ENCODE measurements around the gene NIT2.

Gene NIT2

DNA sequence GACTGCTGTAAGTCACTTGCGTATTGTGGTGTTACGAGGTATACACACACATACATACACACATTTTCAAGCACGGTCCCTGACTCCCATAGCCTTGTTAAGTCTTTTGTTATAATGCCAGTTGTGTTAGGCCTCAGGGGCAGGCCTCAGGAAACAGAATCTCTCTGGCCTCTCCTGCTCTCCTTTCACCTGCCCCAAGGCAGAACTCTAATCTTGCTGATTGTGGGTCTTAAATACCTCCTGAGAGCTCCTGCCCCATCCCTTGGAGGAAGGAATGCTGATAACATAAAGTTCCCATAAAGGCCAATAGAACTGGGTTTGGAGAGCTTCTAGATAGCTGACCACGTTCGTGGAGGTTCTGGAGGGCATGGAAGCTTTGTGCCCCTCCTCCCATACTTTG, 3.9 kb upstream of the NIT2 start:
- Histone ChIP-seq H3K14ac (ENCODE audit: low read length) (no peak overlapping the region), H3K79me2 (ENCODE audit: control insufficient read depth, insufficient read depth, low read length, poor library complexity) (peaks cover 2% of the 10 kb centered on the region), H4K12ac (ENCODE audit: low read depth, low read length) (no peak overlapping the region), H3K4ac (ENCODE audit: low read depth, low read length) (no peak overlapping the region), H3K9me3 (ENCODE audit: insufficient read depth, low read depth, low read length) (no peaks in the 10 kb centered on the region), H3K4me1 (ENCODE audit: control insufficient read depth in 1 of 2, insufficient read depth in 2 of 2, low read length in 2 of 2) (peaks cover 2 to 6% of the 10 kb centered on the region in 2 experiments), H2BK120ac (ENCODE audit: insufficient read depth, low read length, poor library complexity) (no peak overlapping the region), H2BK5ac (ENCODE audit: low read depth, low read length, poor library complexity) (no peak overlapping the region), H3K9ac (ENCODE audit: low read length) (no peak overlapping the region), H4K8ac (ENCODE audit: low read depth, low read length) (no peak overlapping the region), H2AFZ (ENCODE audit: insufficient read depth, low read length, poor library complexity) (no peak overlapping the region), H2AK5ac (ENCODE audit: low read length) (no peak overlapping the region), H3K18ac (ENCODE audit: low read length) (no peak overlapping the region), H4K91ac (ENCODE audit: low read depth, low read length) (no peak overlapping the region), H2BK12ac (ENCODE audit: low read length) (no peak overlapping the region), H3K4me3 (ENCODE audit: low read depth, low read length) (no peak overlapping the region), H3K27ac (ENCODE audit: low read depth, low read length) (no peak overlapping the region), H3K36me3 (ENCODE audit: control insufficient read depth in 1 of 2, insufficient read depth in 2 of 2, low read length in 2 of 2) (peaks cover 0 to 2% of the 10 kb centered on the region in 2 experiments), H3K27me3 (ENCODE audit: insufficient read depth, low read length) (no peaks in the 10 kb centered on the region), H3K79me1 (ENCODE audit: low read length) (peaks cover 9% of the 10 kb centered on the region), H3K4me2 (ENCODE audit: low read length) (no peak overlapping the region), H3K23ac (ENCODE audit: low read length) (no peak overlapping the region)
- peak in 1 of 2 donors; percentile 48 for DNase-seq
- WGBS (ENCODE audit: extremely low coverage, insufficient coverage, insufficient read length), result no CpG with 5 or more reads among the region's 5 CpGs

DNA sequence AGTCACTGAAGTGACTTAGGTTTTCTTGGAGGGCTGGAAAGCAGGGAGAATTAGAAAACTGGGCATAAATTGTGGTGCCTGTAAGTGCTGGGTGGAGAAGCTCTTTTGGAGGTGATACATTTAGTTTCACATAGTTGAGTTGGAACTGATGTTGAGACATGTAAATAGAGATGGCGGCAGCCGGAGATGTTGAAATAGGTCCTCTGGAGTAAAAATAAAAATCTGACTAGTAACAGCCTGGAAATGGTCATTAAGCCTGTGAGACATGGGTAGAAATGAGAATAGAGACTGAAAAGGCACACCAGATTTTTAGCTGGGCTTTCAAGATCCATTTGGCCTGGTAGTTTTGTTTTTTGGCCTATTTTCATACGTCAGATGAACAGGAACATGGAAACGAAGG, 2.9 kb upstream of the NIT2 start:
- Histone ChIP-seq H3K4me3 (ENCODE audit: low read depth, low read length) (no peak overlapping the region), H3K14ac (ENCODE audit: low read length) (no peak overlapping the region), H2AK5ac (ENCODE audit: low read length) (no peak overlapping the region), H3K79me2 (ENCODE audit: control insufficient read depth, insufficient read depth, low read length, poor library complexity) (peaks cover 2% of the 10 kb centered on the region), H3K4me2 (ENCODE audit: low read length) (no peak overlapping the region), H4K91ac (ENCODE audit: low read depth, low read length) (no peak overlapping the region), H4K12ac (ENCODE audit: low read depth, low read length) (no peak overlapping the region), H2BK5ac (ENCODE audit: low read depth, low read length, poor library complexity) (no peak overlapping the region), H2AFZ (ENCODE audit: insufficient read depth, low read length, poor library complexity) (no peak overlapping the region), H2BK120ac (ENCODE audit: insufficient read depth, low read length, poor library complexity) (no peak overlapping the region), H2BK12ac (ENCODE audit: low read length) (no peak overlapping the region), H3K27ac (ENCODE audit: low read depth, low read length) (no peak overlapping the region), H3K79me1 (ENCODE audit: low read length) (peaks cover 9% of the 10 kb centered on the region), H3K9ac (ENCODE audit: low read length) (no peak overlapping the region), H3K4ac (ENCODE audit: low read depth, low read length) (no peak overlapping the region), H3K9me3 (ENCODE audit: insufficient read depth, low read depth, low read length) (no peaks in the 10 kb centered on the region), H3K36me3 (ENCODE audit: control insufficient read depth in 1 of 2, insufficient read depth in 2 of 2, low read length in 2 of 2) (no peaks in the 10 kb centered on the region), H3K18ac (ENCODE audit: low read length) (no peak overlapping the region), H3K23ac (ENCODE audit: low read length) (no peak overlapping the region), H3K4me1 (ENCODE audit: control insufficient read depth in 1 of 2, insufficient read depth in 2 of 2, low read length in 2 of 2) (peaks cover 2 to 6% of the 10 kb centered on the region in 2 experiments), H4K8ac (ENCODE audit: low read depth, low read length) (no peak overlapping the region), H3K27me3 (ENCODE audit: insufficient read depth, low read length) (no peaks in the 10 kb centered on the region)
- no peak for DNase-seq
- no CpG with 5 or more reads among the region's 4 CpGs for WGBS (ENCODE audit: extremely low coverage, insufficient coverage, insufficient read length)

DNA sequence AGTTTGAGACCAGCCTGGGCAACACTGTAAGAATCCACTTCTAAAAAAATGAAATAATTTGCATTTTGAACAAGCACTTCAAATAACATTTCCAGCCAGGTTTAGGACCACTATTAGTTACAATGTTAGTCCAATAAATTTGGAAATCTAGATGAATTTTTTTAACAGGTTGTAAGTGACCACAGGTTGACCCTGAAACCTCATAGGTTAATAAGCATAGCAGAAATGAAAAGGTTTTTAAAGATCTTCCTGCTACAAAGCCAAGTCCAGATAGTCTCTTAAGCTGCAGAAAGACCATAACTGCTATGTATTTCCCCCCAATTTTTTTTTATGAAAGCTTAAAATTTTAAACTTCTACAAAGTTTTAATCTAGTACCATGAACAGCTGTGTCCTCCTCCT, 1.5 kb upstream of the NIT2 start:
- H4K91ac ChIP-seq (ENCODE audit: low read depth, low read length), result no peak overlapping the region
- no peak overlapping the region for H4K8ac ChIP-seq (ENCODE audit: low read depth, low read length)
- no peak overlapping the region for H4K12ac ChIP-seq (ENCODE audit: low read depth, low read length)
- H3K18ac ChIP-seq (ENCODE audit: low read length), result no peak overlapping the region
- peaks cover 9% of the 10 kb centered on the region for H3K79me1 ChIP-seq (ENCODE audit: low read length)
- H2BK120ac ChIP-seq (ENCODE audit: insufficient read depth, low read length, poor library complexity), result no peak overlapping the region
- no peak overlapping the region for H3K9ac ChIP-seq (ENCODE audit: low read length)
- peaks cover 2 to 6% of the 10 kb centered on the region in 2 experiments for H3K4me1 ChIP-seq (ENCODE audit: control insufficient read depth in 1 of 2, insufficient read depth in 2 of 2, low read length in 2 of 2)
- no peak overlapping the region for H2BK5ac ChIP-seq (ENCODE audit: low read depth, low read length, poor library complexity)
- no peaks in the 10 kb centered on the region for H3K9me3 ChIP-seq (ENCODE audit: insufficient read depth, low read depth, low read length)
- no peak overlapping the region for H3K23ac ChIP-seq (ENCODE audit: low read length)
- H3K4me2 ChIP-seq (ENCODE audit: low read length), result no peak overlapping the region
- peaks cover 2% of the 10 kb centered on the region for H3K79me2 ChIP-seq (ENCODE audit: control insufficient read depth, insufficient read depth, low read length, poor library complexity)
- H3K4me3 ChIP-seq (ENCODE audit: low read depth, low read length), result no peak overlapping the region
- H3K4ac ChIP-seq (ENCODE audit: low read depth, low read length), result no peak overlapping the region
- no peaks in the 10 kb centered on the region for H3K36me3 ChIP-seq (ENCODE audit: control insufficient read depth in 1 of 2, insufficient read depth in 2 of 2, low read length in 2 of 2)
- no peak for DNase-seq
- H3K14ac ChIP-seq (ENCODE audit: low read length), result no peak overlapping the region
- no peak overlapping the region for H3K27ac ChIP-seq (ENCODE audit: low read depth, low read length)
- no peak overlapping the region for H2AK5ac ChIP-seq (ENCODE audit: low read length)
- no peaks in the 10 kb centered on the region for H3K27me3 ChIP-seq (ENCODE audit: insufficient read depth, low read length)
- no peak overlapping the region for H2BK12ac ChIP-seq (ENCODE audit: low read length)
- H2AFZ ChIP-seq (ENCODE audit: insufficient read depth, low read length, poor library complexity), result no peak overlapping the region

DNA sequence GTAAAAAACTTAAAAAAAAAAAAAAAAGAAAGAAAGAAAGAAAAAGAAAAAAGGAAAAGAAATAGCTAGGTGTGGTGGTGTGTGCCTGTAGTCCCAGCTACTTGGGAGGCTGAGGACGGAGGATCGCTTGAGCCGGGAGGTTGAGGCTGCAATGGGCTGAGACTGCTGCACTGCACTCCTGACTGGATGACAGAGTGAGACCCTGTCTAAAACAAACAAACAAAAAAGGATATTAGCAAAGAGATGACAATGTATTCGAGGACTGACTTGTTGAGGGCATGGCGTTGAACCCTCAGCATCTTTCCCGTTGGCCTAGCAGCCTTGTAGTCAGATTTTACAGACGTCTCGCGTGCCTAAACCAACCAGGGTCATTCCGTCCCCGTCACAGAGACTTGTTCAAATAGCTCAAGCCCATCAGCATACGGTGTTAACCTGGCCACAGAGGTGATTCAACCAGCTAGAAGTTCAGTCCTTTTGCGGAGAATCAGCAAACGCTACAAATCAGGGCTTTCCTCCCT, 528 bp upstream of the NIT2 start:
- peak overlapping the region; percentile 42 for H3K14ac ChIP-seq (ENCODE audit: low read length)

More for the DNA sequence above, 528 bp upstream of the NIT2 start:
- H4K91ac ChIP-seq (ENCODE audit: low read depth, low read length), result no peak overlapping the region
- peak overlapping the region; percentile 13 for H3K9ac ChIP-seq (ENCODE audit: low read length)
- H4K12ac ChIP-seq (ENCODE audit: low read depth, low read length), result peak overlapping the region; percentile 6
- peak overlapping the region; percentile 95 for H2AFZ ChIP-seq (ENCODE audit: insufficient read depth, low read length, poor library complexity)
- peak overlapping the region; percentile 63 for H4K8ac ChIP-seq (ENCODE audit: low read depth, low read length)
- peak overlapping the region; percentile 30 for H2BK120ac ChIP-seq (ENCODE audit: insufficient read depth, low read length, poor library complexity)
- H3K18ac ChIP-seq (ENCODE audit: low read length), result no peak overlapping the region
- no CpG with 5 or more reads among the region's 14 CpGs for WGBS (ENCODE audit: extremely low coverage, insufficient coverage, insufficient read length)
- H3K79me1 ChIP-seq (ENCODE audit: low read length), result peaks cover 9% of the 10 kb centered on the region
- DNase-seq, result no peak
- H3K36me3 ChIP-seq (ENCODE audit: control insufficient read depth in 1 of 2, insufficient read depth in 2 of 2, low read length in 2 of 2), result peaks cover 1% of the 10 kb centered on the region in 2 experiments
- H3K27me3 ChIP-seq (ENCODE audit: insufficient read depth, low read length), result no peaks in the 10 kb centered on the region
- no peak overlapping the region for H2BK12ac ChIP-seq (ENCODE audit: low read length)
- H2AK5ac ChIP-seq (ENCODE audit: low read length), result no peak overlapping the region
- H3K4me2 ChIP-seq (ENCODE audit: low read length), result peak overlapping the region; percentile 69
- peaks cover 2 to 6% of the 10 kb centered on the region in 2 experiments for H3K4me1 ChIP-seq (ENCODE audit: control insufficient read depth in 1 of 2, insufficient read depth in 2 of 2, low read length in 2 of 2)
- H3K27ac ChIP-seq (ENCODE audit: low read depth, low read length), result peak overlapping the region; percentile 15
- no peak overlapping the region for H3K23ac ChIP-seq (ENCODE audit: low read length)
- peak overlapping the region; percentile 39 for H2BK5ac ChIP-seq (ENCODE audit: low read depth, low read length, poor library complexity)
- H3K4me3 ChIP-seq (ENCODE audit: low read depth, low read length), result peak overlapping the region; percentile 61
- no peaks in the 10 kb centered on the region for H3K9me3 ChIP-seq (ENCODE audit: insufficient read depth, low read depth, low read length)
- peaks cover 2% of the 10 kb centered on the region for H3K79me2 ChIP-seq (ENCODE audit: control insufficient read depth, insufficient read depth, low read length, poor library complexity)
- no peak overlapping the region for H3K4ac ChIP-seq (ENCODE audit: low read depth, low read length)
